Heart left ventricle (tissue), 13 donors: ENCODE data around the gene SORT1.

Source experiments
- CTCF ChIP-seq, 12 donors: fragments of 200-600 bp; sonication (generic) in 4 of 12; IDR thresholded peaks; one replicate each; pipeline versions ENCODE4 v1.5.0 to v1.8.0; 2018 to 2022; ENCODE audit warnings: antibody characterized with exemption in 12 of 12, mild to moderate bottlenecking in 5 of 12
- POLR2A ChIP-seq, 2 donors: fragments of 450-650 bp; IDR thresholded peaks; one replicate each; pipeline ENCODE4 v1.6.1; 2017; ENCODE audit warnings: antibody characterized with exemption in 2 of 2, mild to moderate bottlenecking in 2 of 2, moderate library complexity in 2 of 2
- donor health status: ischemic (EF 13 %, LVEDD 7.1; RV severe dilation, severe dysfunction).
- donor health status: DM: no; HTN: yes; CAD: no.
- donor health status: DM: no; HTN: no; CAD: no.
- donor health status: ischemic (EF 25% LVEDD 6.9; RV normal size, moderate dysfunction).
- donor health status: ischemic (EF 25% LVEDD 5.7; RV mildly dilated, moderate dysfunction).
- donor health status: ischemic (EF 35%, LVEDD 5.7; RV mildly dilated, moderate dysfunction).
- donor health status: nonischemic (EF 11% LVEDD 7.7; RV severe dilation, severe dysfunction).
- donor health status: DM: yes; HTN: yes; CAD: no.
- donor health status: PGD.
- donor health status: ischemic (EF 29% LVEDD 5.4; RV normal size, mild dysfunction).
- donor health status: nonischemic (EF 23%, LVEDD 6.1; RV moderate dilation, normal function).

GRCh38 chr1:109441069-109441468 is 43.4 kb upstream of the SORT1 start:
- TF ChIP-seq CTCF (IDR thresholded peaks at IDR 0.05) (no peak), POLR2A (IDR thresholded peaks at IDR 0.05) (no peak)
